DOHH2 (cell line): ENCODE results near the gene ZSCAN2.

Experiments used
- H3F3A ChIP-seq: fragments of 200-600 bp; sonication (generic), shearing (Covaris generic); 2 replicates; pipeline ENCODE4 v1.6.0; 2016; ENCODE audit warnings: antibody characterized with exemption, mild to moderate bottlenecking; ENCODE audit not compliant: control insufficient read depth, insufficient read depth
- H3K27ac ChIP-seq: fragments of 200-600 bp; sonication (generic); 2 replicates; pipeline ENCODE4 v1.5.1; 2014; ENCODE audit warnings: low read depth, mild to moderate bottlenecking, low read length, moderate library complexity
- H3K27me3 ChIP-seq: fragments of 200-600 bp; sonication (generic); 2 replicates; pipeline ENCODE4 v1.6.1; 2014; ENCODE audit warnings: mild to moderate bottlenecking, low read length, mixed read lengths; ENCODE audit not compliant: control insufficient read depth
- H3K36me3 ChIP-seq: fragments of 200-600 bp; sonication (generic); 2 replicates; pipeline ENCODE4 v1.6.1; 2014; ENCODE audit warnings: mild to moderate bottlenecking, low read length, moderate library complexity, mixed read lengths; ENCODE audit not compliant: control insufficient read depth
- H3K4me1 ChIP-seq: fragments of 200-600 bp; sonication (generic); 2 replicates; pipeline ENCODE4 v1.6.1; 2014; ENCODE audit warnings: mild to moderate bottlenecking, low read length, mixed read lengths; ENCODE audit not compliant: control insufficient read depth
- H3K4me2 ChIP-seq: fragments of 200-600 bp; sonication (generic); 2 replicates; pipeline ENCODE4 v1.6.0; 2014; ENCODE audit warnings: mild to moderate bottlenecking, low read length, moderate library complexity
- H3K4me3 ChIP-seq: fragments of 200-600 bp; sonication (generic); 2 replicates; pipeline ENCODE4 v1.5.1; 2014; ENCODE audit warnings: mild to moderate bottlenecking, low read length, mixed read lengths
- H3K79me2 ChIP-seq: fragments of 200-600 bp; sonication (generic); 2 replicates; pipeline ENCODE4 v1.6.1; 2014; ENCODE audit warnings: mild to moderate bottlenecking, low read length, mixed read lengths; ENCODE audit not compliant: control insufficient read depth
- H3K9me2 ChIP-seq: fragments of 200-600 bp; sonication (generic); replicated peaks from 2 replicates; pipeline ENCODE4 v1.6.1; 2014; ENCODE audit warnings: mild to moderate bottlenecking, low read length, mixed read lengths; ENCODE audit not compliant: control insufficient read depth
- H3K9me3 ChIP-seq: fragments of 200-600 bp; sonication (generic); 2 replicates; pipeline ENCODE4 v1.6.1; 2014; ENCODE audit warnings: antibody characterized with exemption, low read length, mixed read lengths; ENCODE audit not compliant: control insufficient read depth, insufficient read depth
- H4K20me1 ChIP-seq: fragments of 200-600 bp; sonication (generic); 2 replicates; pipeline ENCODE4 v1.6.0; 2014; ENCODE audit warnings: low read depth, mild to moderate bottlenecking, antibody characterized with exemption, low read length, moderate library complexity; ENCODE audit not compliant: control insufficient read depth, insufficient read depth
- CTCF ChIP-seq: fragments of 200-600 bp; sonication (generic); IDR thresholded peaks from one replicate; pipeline ENCODE4 v1.5.1; 2014; ENCODE audit warnings: antibody characterized with exemption, mild to moderate bottlenecking, low read depth, low read length; ENCODE audit not compliant: poor library complexity, severe bottlenecking
- EZH2phosphoT487 ChIP-seq: fragments of 200-600 bp; sonication (generic); IDR thresholded peaks from 2 replicates; pipeline ENCODE4 v1.6.1; 2017; ENCODE audit warnings: borderline replicate concordance, mild to moderate bottlenecking, antibody characterized with exemption, low read length, moderate library complexity, mixed read lengths

The ZSCAN2 gene

GRCh38 chr15:84588053-84588874 is 12.5 kb upstream of the ZSCAN2 start:
- Histone ChIP-seq H3K9me2 (no peaks in the 10 kb centered on the region), H3K36me3 (no peaks in the 10 kb centered on the region), H3F3A (no peaks in the 10 kb centered on the region), H3K27me3 (peaks cover 10% of the 10 kb centered on the region; the same call in 1 of the 2 replicates), H3K4me1 (peaks cover 7% of the 10 kb centered on the region), H3K4me2 (peak overlapping the region; percentile 69), H3K4me3 (peak overlapping the region; percentile 39; the same call in 1 of the 2 replicates), H3K9me3 (no peaks in the 10 kb centered on the region), H4K20me1 (no peaks in the 10 kb centered on the region), H3K27ac (no peak overlapping the region), H3K79me2 (no peaks in the 10 kb centered on the region)
- TF ChIP-seq EZH2phosphoT487 (no peak), CTCF (peak; percentile 59)

- Histone ChIP-seq H3F3A (no peaks in the 10 kb centered on the region), H3K9me3 (no peaks in the 10 kb centered on the region), H3K27ac (no peak overlapping the region), H3K36me3 (no peaks in the 10 kb centered on the region), H4K20me1 (no peaks in the 10 kb centered on the region), H3K4me3 (no peak overlapping the region), H3K27me3 (peaks cover 14% of the 10 kb centered on the region), H3K4me2 (no peak overlapping the region), H3K79me2 (no peaks in the 10 kb centered on the region), H3K9me2 (no peaks in the 10 kb centered on the region), H3K4me1 (peaks cover 7% of the 10 kb centered on the region)
- TF ChIP-seq CTCF = no peak
- TF ChIP-seq EZH2phosphoT487 = no peak
Measured at GRCh38 chr15:84590406-84590805, 10.4 kb upstream of the ZSCAN2 start.

- Histone ChIP-seq H3K36me3 (no peaks in the 10 kb centered on the region), H3K4me3 (no peak overlapping the region), H3K9me3 (no peaks in the 10 kb centered on the region), H4K20me1 (no peaks in the 10 kb centered on the region), H3K4me1 (peaks cover 7% of the 10 kb centered on the region), H3K27ac (no peak overlapping the region), H3F3A (no peaks in the 10 kb centered on the region), H3K79me2 (no peaks in the 10 kb centered on the region), H3K4me2 (no peak overlapping the region), H3K27me3 (peaks cover 10% of the 10 kb centered on the region; the same call in 1 of the 2 replicates), H3K9me2 (no peaks in the 10 kb centered on the region)
- TF ChIP-seq EZH2phosphoT487 = no peak
- TF ChIP-seq CTCF = no peak
Measured at GRCh38 chr15:84591815-84592214, 9.0 kb upstream of the ZSCAN2 start.
